ENCODE measurements around the gene SLC35F1. TPM values are rescaled to one million over a fixed set of nuclear protein-coding genes. Genes with fewer than 3 reads are reported as not detected.

SLC35F1 gene
- total and polyA plus RNA-seq, 8 donors, result 0.18 to 4.0 (median 3.4) TPM

DNA sequence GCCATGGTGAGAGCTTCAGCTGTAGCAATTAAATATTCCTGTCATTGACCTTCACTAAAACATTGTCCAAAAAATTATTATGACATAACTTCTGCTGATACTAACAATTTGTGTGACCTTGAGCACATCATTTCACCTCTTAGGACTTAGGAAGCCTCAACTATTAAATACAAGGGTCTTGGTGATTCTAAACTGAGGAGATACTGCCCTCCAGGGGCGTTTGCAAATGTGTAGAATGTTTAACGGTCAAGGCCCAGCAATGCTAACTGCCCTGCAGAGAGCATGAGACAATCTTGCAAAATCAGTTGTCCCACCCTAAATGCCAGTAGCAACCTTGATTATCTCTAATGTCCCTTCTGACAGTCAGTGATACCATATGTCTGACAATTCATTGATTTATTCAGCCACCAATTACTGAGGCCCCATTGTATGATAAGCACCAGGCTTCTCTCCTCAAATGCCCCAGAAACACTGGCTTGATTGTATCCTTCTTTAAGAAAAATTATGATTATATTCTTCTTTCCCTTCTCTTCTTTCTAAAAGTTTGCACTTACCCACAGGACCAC is 356.9 kb downstream of the SLC35F1 start:
- ATAC-seq, result peak; percentile 62
- intact Hi-C loops (cut with DNase I), result no loop called here
- TF ChIP-seq, protein P1, sequence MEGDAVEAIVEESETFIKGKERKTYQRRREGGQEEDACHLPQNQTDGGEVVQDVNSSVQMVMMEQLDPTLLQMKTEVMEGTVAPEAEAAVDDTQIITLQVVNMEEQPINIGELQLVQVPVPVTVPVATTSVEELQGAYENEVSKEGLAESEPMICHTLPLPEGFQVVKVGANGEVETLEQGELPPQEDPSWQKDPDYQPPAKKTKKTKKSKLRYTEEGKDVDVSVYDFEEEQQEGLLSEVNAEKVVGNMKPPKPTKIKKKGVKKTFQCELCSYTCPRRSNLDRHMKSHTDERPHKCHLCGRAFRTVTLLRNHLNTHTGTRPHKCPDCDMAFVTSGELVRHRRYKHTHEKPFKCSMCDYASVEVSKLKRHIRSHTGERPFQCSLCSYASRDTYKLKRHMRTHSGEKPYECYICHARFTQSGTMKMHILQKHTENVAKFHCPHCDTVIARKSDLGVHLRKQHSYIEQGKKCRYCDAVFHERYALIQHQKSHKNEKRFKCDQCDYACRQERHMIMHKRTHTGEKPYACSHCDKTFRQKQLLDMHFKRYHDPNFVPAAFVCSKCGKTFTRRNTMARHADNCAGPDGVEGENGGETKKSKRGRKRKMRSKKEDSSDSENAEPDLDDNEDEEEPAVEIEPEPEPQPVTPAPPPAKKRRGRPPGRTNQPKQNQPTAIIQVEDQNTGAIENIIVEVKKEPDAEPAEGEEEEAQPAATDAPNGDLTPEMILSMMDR (IDR thresholded peaks at IDR 0.05), result peak in 1 of 2 donors; percentile 9

DNA sequence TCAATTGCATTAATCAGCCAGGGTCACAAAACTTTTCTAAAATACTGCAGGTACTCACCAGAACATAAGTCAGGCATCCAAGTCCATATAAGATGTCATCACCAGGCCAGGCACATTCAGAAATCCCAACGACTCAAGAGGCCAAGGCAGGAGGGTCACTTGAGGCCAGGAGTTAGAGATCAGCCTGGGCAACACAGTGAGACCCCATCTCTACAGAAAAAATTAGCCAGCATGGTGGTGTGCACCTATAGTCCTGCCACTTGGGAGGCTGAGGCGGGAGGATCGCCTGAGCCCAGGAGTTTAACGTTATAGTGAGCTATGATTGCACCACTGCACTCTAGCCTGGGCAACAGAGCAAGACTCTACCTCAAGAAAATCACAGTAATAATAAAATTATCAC is 362.6 kb downstream of the SLC35F1 start:
- H3K36me3 ChIP-seq, result no peaks in the 10 kb centered on the region
- intact Hi-C loops (cut with DNase I), result no loop called here
- H3K4me3 ChIP-seq, result no peak overlapping the region
- no peak overlapping the region for H3K27ac ChIP-seq
- no peak for DNase-seq
- H3K4me1 ChIP-seq, result no peaks in the 10 kb centered on the region
- H3K9me3 ChIP-seq, result no peaks in the 10 kb centered on the region
- no peaks in the 10 kb centered on the region for H3K27me3 ChIP-seq
- TF ChIP-seq, protein P1 (IDR thresholded peaks at IDR 0.05), result no peak
- ATAC-seq, result no peak

More for the DNA sequence above, 356.9 kb downstream of the SLC35F1 start:
- Histone ChIP-seq H3K36me3 (no peaks in the 10 kb centered on the region), H3K4me1 (no peaks in the 10 kb centered on the region), H3K27me3 (no peaks in the 10 kb centered on the region), H3K27ac (no peak overlapping the region), H3K4me3 (no peak overlapping the region), H3K9me3 (no peaks in the 10 kb centered on the region)
- DNase-seq, result peak in 2 of 4 donors; percentile 53 to 58

DNA sequence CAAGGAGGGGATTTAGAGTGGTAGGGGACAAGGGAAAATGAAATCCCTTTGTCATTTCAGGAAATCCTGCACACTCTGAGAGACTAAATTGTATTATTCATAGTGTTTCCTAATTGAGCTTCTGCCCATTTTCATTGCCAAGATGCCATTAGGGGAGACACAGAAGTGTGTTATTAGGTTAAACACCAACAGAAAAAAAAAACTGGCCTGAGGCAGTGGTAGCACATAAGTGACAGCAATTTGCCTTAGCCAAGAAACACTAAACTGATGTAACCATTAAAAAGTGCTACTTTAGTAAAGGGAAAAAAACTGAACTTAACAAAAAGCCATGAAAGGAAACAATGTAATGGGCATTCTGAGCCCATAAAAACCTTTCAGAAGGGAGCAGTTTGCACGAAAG is 370.6 kb downstream of the SLC35F1 start:
- no peaks in the 10 kb centered on the region for H3K4me1 ChIP-seq
- TF ChIP-seq, protein P1 (IDR thresholded peaks at IDR 0.05), result no peak
- ATAC-seq, result no peak
- H3K4me3 ChIP-seq, result no peak overlapping the region
- no peaks in the 10 kb centered on the region for H3K27me3 ChIP-seq
- no peaks in the 10 kb centered on the region for H3K9me3 ChIP-seq
- no peak for DNase-seq
- intact Hi-C loops (cut with DNase I), result no loop called here
- no peaks in the 10 kb centered on the region for H3K36me3 ChIP-seq
- no peak overlapping the region for H3K27ac ChIP-seq

DNA sequence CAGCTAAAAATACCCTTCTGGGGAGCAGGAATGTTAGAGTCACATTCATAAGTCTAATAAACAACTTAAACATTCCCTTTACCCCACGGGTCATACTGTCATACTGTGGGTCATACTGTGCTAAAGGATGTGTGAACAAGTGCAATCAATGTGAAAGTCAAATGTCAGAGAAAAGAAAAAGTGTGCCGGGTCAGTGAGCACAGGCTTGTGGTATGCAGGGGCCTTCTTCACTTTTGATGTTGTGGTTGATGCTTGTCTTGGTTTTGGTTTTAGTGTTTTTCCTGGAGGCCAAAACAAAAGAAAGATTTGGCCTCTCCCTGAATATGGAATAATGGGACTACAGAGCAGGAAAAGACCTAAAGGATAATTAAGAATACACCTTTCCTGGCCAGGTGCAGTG is 373.1 kb downstream of the SLC35F1 start:
- no peak overlapping the region for H3K27ac ChIP-seq
- ATAC-seq (no peak), DNase-seq (no peak)
- peaks cover 0 to 7% of the 10 kb centered on the region in 2 donors for H3K4me1 ChIP-seq
- no peaks in the 10 kb centered on the region for H3K36me3 ChIP-seq
- TF ChIP-seq, protein P1 (IDR thresholded peaks at IDR 0.05), result no peak
- intact Hi-C loops (cut with DNase I), result no loop called here
- no peak overlapping the region for H3K4me3 ChIP-seq
- H3K9me3 ChIP-seq, result no peaks in the 10 kb centered on the region
- H3K27me3 ChIP-seq, result no peaks in the 10 kb centered on the region

DNA sequence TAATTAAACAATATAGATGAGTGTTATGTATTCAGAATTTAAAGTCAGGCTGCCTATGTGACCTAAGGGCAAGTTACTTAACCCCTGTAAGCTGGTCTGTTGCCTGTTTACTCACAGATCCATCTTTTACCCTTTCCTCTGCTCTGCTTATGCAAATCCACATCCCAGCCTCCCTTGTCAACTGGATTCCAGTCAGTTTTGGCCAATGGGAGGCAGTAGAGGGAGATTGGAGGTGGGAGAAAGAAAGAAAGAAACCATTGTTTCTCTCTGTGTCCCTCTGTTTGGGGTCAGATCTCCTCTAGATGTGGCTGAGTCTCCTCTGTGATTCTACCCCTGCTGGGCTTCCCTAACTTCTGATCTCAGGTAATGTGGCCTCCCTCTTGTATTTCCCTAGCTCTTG is 374.2 kb downstream of the SLC35F1 start:
- ATAC-seq, result no peak
- no peaks in the 10 kb centered on the region for H3K9me3 ChIP-seq
- no peak overlapping the region for H3K4me3 ChIP-seq
- no peaks in the 10 kb centered on the region for H3K27me3 ChIP-seq
- intact Hi-C loops (cut with DNase I), result no loop called here
- DNase-seq, result no peak
- TF ChIP-seq, protein P1 (IDR thresholded peaks at IDR 0.05), result no peak
- H3K27ac ChIP-seq, result no peak overlapping the region
- peaks cover 0 to 7% of the 10 kb centered on the region in 2 donors for H3K4me1 ChIP-seq
- no peaks in the 10 kb centered on the region for H3K36me3 ChIP-seq
